ENCODE data around the gene VDAC2.

- TF ChIP-seq CTCF (IDR thresholded peaks at IDR 0.05) (no peak), POLR2A (IDR thresholded peaks at IDR 0.05) (no peak)
These were observed 35.5 kb upstream of the VDAC2 start for GRCh38 chr10:75175046-75175445.

All from esophagus squamous epithelium (tissue), 4 donors.